ENCODE measurements around the gene BCAS4. TPM values are rescaled to one million over a fixed set of nuclear protein-coding genes. Genes with fewer than 3 reads are reported as not detected.

The BCAS4 gene
- total RNA-seq = 10 to 100 TPM in 1 of 2 experiments, 1 to 10 TPM in 1; 7.4 to 10.6 TPM

GRCh38 chr20:50794846-50795634, at the start of gene BCAS4:
Gene BCAS4, plus strand, starts transcription at chr20:50795061. Its CDS starts 23 bp downstream, at chr20:50795084.
- H3K9me3 Mint-ChIP-seq = no peaks in the 10 kb centered on the region
- peak within 1 kb of the TSS; percentile 82 for H3K27ac Mint-ChIP-seq
- peak; percentile 79 for DNase-seq
- H3K27me3 Mint-ChIP-seq = no peaks in the 10 kb centered on the region
- H3K4me1 Mint-ChIP-seq = peaks cover 26% of the 10 kb centered on the region
- ChIA-PET CTCF (interaction anchor here (0.6 to 3.1 kb wide), 59 partner anchors 9 to 561 kb away, joined by 3 to 40 read pairs (median 4); partner anchors contain the start of genes ADNP, DPM1 and MOCS3), POLR2A (interaction anchor here (1.8 kb wide), 1 partner anchor 136 kb away, joined by 8 read pairs; the partner anchor contains the start of gene ADNP)
- no peaks in the 10 kb centered on the region for H3K36me3 Mint-ChIP-seq (ENCODE audit: low read depth)
- H3K4me3 Mint-ChIP-seq = peak within 1 kb of the TSS; percentile 86

- CTCF ChIA-PET = interaction anchor here (1.0 to 1.4 kb wide), 3 partner anchors 21 to 73 kb away, joined by 3 to 5 read pairs (median 3); no protein-coding TSS in a partner anchor
- POLR2A ChIA-PET = interaction anchor here (0.6 kb wide), 1 partner anchor 102 kb away, joined by 4 read pairs; no protein-coding TSS in a partner anchor
- H3K4me3 Mint-ChIP-seq = no peak overlapping the region
Measured at GRCh38 chr20:50745634-50746137, 49.2 kb upstream of the BCAS4 start.

GRCh38 chr20:50746138-50746940, 48.5 kb upstream of the BCAS4 start:
- no peak overlapping the region for H3K4me3 Mint-ChIP-seq

More at GRCh38 chr20:50745634-50746137, 49.2 kb upstream of the BCAS4 start:
- Mint-ChIP-seq H3K27ac (no peak overlapping the region), H3K27me3 (no peaks in the 10 kb centered on the region), H3K36me3 (ENCODE audit: low read depth) (peaks cover 14% of the 10 kb centered on the region), H3K4me1 (peaks cover 34% of the 10 kb centered on the region), H3K9me3 (no peaks in the 10 kb centered on the region)
- DNase-seq = no peak

GRCh38 chr20:50747275-50747674, 47.6 kb upstream of the BCAS4 start:
- POLR2A ChIA-PET = no interaction called here
- Mint-ChIP-seq H3K36me3 (ENCODE audit: low read depth) (peaks cover 11% of the 10 kb centered on the region), H3K27me3 (no peaks in the 10 kb centered on the region), H3K9me3 (no peaks in the 10 kb centered on the region), H3K4me1 (peaks cover 26% of the 10 kb centered on the region), H3K27ac (peak overlapping the region; percentile 88), H3K4me3 (peak overlapping the region; percentile 53)
- no peak for DNase-seq
- CTCF ChIA-PET = no interaction called here

More at GRCh38 chr20:50746138-50746940, 48.5 kb upstream of the BCAS4 start:
- H3K36me3 Mint-ChIP-seq (ENCODE audit: low read depth) = peaks cover 11% of the 10 kb centered on the region
- no peak for DNase-seq
- CTCF ChIA-PET = interaction anchor here (1.0 to 1.4 kb wide), 3 partner anchors 20 to 72 kb away, joined by 3 to 5 read pairs (median 3); no protein-coding TSS in a partner anchor
- H3K9me3 Mint-ChIP-seq = no peaks in the 10 kb centered on the region
- no peaks in the 10 kb centered on the region for H3K27me3 Mint-ChIP-seq
- POLR2A ChIA-PET = interaction anchor here (0.6 kb wide), 1 partner anchor 102 kb away, joined by 4 read pairs; no protein-coding TSS in a partner anchor
- H3K4me1 Mint-ChIP-seq = peaks cover 27% of the 10 kb centered on the region
- H3K27ac Mint-ChIP-seq = no peak overlapping the region

- ChIA-PET POLR2A (interaction anchor here (0.6 kb wide), 1 partner anchor 162 kb away, joined by 3 read pairs; no protein-coding TSS in a partner anchor), CTCF (interaction anchor here (0.6 to 2.6 kb wide), 7 partner anchors 10 to 1069 kb away, joined by 3 to 12 read pairs (median 6); partner anchors contain the start of gene BCAS4)
- no peak for DNase-seq
- Mint-ChIP-seq H3K36me3 (ENCODE audit: low read depth) (peaks cover 10% of the 10 kb centered on the region), H3K27me3 (no peaks in the 10 kb centered on the region), H3K27ac (no peak overlapping the region), H3K4me1 (peaks cover 24% of the 10 kb centered on the region), H3K4me3 (no peak overlapping the region), H3K9me3 (no peaks in the 10 kb centered on the region)
Measured at GRCh38 chr20:50750145-50750671, 44.7 kb upstream of the BCAS4 start.

GRCh38 chr20:50753152-50753551, 41.7 kb upstream of the BCAS4 start:
- H3K4me3 Mint-ChIP-seq = no peak overlapping the region
- H3K36me3 Mint-ChIP-seq (ENCODE audit: low read depth) = peaks cover under 1% of the 10 kb centered on the region
- POLR2A ChIA-PET = no interaction called here

GRCh38 chr20:50754420-50754819, 40.4 kb upstream of the BCAS4 start:
- Mint-ChIP-seq H3K27ac (no peak overlapping the region), H3K9me3 (no peaks in the 10 kb centered on the region), H3K4me3 (no peak overlapping the region), H3K27me3 (peaks cover 2% of the 10 kb centered on the region), H3K36me3 (ENCODE audit: low read depth) (no peaks in the 10 kb centered on the region), H3K4me1 (no peaks in the 10 kb centered on the region)
- no peak for DNase-seq
- CTCF ChIA-PET = interaction anchor here (0.6 kb wide), 1 partner anchor 39 kb away, joined by 3 read pairs; no protein-coding TSS in a partner anchor
- POLR2A ChIA-PET = no interaction called here

More at GRCh38 chr20:50753152-50753551, 41.7 kb upstream of the BCAS4 start:
- H3K4me1 Mint-ChIP-seq = peaks cover 2% of the 10 kb centered on the region
- DNase-seq = no peak
- H3K27me3 Mint-ChIP-seq = peaks cover 2% of the 10 kb centered on the region
- no peaks in the 10 kb centered on the region for H3K9me3 Mint-ChIP-seq
- H3K27ac Mint-ChIP-seq = no peak overlapping the region
- CTCF ChIA-PET = interaction anchor here (0.8 kb wide), 1 partner anchor 37 kb away, joined by 3 read pairs; no protein-coding TSS in a partner anchor

GRCh38 chr20:50756447-50756846, 38.4 kb upstream of the BCAS4 start:
- Mint-ChIP-seq H3K9me3 (no peaks in the 10 kb centered on the region), H3K27me3 (peaks cover 2% of the 10 kb centered on the region), H3K36me3 (ENCODE audit: low read depth) (no peaks in the 10 kb centered on the region), H3K27ac (no peak overlapping the region), H3K4me3 (no peak overlapping the region), H3K4me1 (no peaks in the 10 kb centered on the region)
- ChIA-PET CTCF (no interaction called here), POLR2A (no interaction called here)
- no peak for DNase-seq

- Mint-ChIP-seq H3K27me3 (peaks cover 2% of the 10 kb centered on the region), H3K27ac (no peak overlapping the region), H3K4me3 (no peak overlapping the region), H3K36me3 (ENCODE audit: low read depth) (no peaks in the 10 kb centered on the region), H3K4me1 (no peaks in the 10 kb centered on the region), H3K9me3 (no peaks in the 10 kb centered on the region)
- POLR2A ChIA-PET = no interaction called here
- CTCF ChIA-PET = no interaction called here
- no peak for DNase-seq
Measured at GRCh38 chr20:50758469-50758868, 36.4 kb upstream of the BCAS4 start.

GRCh38 chr20:50758992-50759391, 35.9 kb upstream of the BCAS4 start:
- Mint-ChIP-seq H3K9me3 (no peaks in the 10 kb centered on the region), H3K36me3 (ENCODE audit: low read depth) (no peaks in the 10 kb centered on the region), H3K27ac (no peak overlapping the region), H3K27me3 (peaks cover 2% of the 10 kb centered on the region), H3K4me3 (no peak overlapping the region), H3K4me1 (no peaks in the 10 kb centered on the region)
- no peak for DNase-seq
- CTCF ChIA-PET = interaction anchor here (1.7 kb wide), 1 partner anchor 9 kb away, joined by 6 read pairs; no protein-coding TSS in a partner anchor
- POLR2A ChIA-PET = no interaction called here

GRCh38 chr20:50759678-50760077, 35.2 kb upstream of the BCAS4 start:
- H3K9me3 Mint-ChIP-seq = no peaks in the 10 kb centered on the region
- ChIA-PET POLR2A (no interaction called here), CTCF (interaction anchor here (1.7 kb wide), 1 partner anchor 10 kb away, joined by 6 read pairs; no protein-coding TSS in a partner anchor)
- H3K27ac Mint-ChIP-seq = no peak overlapping the region
- no peak for DNase-seq
- no peaks in the 10 kb centered on the region for H3K4me1 Mint-ChIP-seq
- peaks cover 2% of the 10 kb centered on the region for H3K27me3 Mint-ChIP-seq
- no peaks in the 10 kb centered on the region for H3K36me3 Mint-ChIP-seq (ENCODE audit: low read depth)
- no peak overlapping the region for H3K4me3 Mint-ChIP-seq

- H3K4me1 Mint-ChIP-seq = no peaks in the 10 kb centered on the region
- DNase-seq = no peak
- H3K9me3 Mint-ChIP-seq = no peaks in the 10 kb centered on the region
- H3K27me3 Mint-ChIP-seq = peaks cover 3% of the 10 kb centered on the region
- no peak overlapping the region for H3K27ac Mint-ChIP-seq
- CTCF ChIA-PET = interaction anchor here (0.6 kb wide), 2 partner anchors 101 to 955 kb away, joined by 3 to 4 read pairs; no protein-coding TSS in a partner anchor
- H3K36me3 Mint-ChIP-seq (ENCODE audit: low read depth) = no peaks in the 10 kb centered on the region
- H3K4me3 Mint-ChIP-seq = no peak overlapping the region
- POLR2A ChIA-PET = no interaction called here
Measured at GRCh38 chr20:50762045-50762422, 32.8 kb upstream of the BCAS4 start.

All from activated CD4-positive, alpha-beta T cell treated with anti-CD3 and anti-CD28 coated beads, Interleukin-2, amount 10 ng/mL, durations not matched to agents 7 days and 5 days (primary cell).